Measurements from ENCODE around the gene MT1M.
A peak's percentile ranks its signal among the peaks of the same experiment; 100 is the strongest.
"Not testable (repeated sequence)": the region's sequence is repeated elsewhere in the genome, so short reads cannot be mapped to it uniquely, and the experiment has no call there.

MT1M gene

DNA sequence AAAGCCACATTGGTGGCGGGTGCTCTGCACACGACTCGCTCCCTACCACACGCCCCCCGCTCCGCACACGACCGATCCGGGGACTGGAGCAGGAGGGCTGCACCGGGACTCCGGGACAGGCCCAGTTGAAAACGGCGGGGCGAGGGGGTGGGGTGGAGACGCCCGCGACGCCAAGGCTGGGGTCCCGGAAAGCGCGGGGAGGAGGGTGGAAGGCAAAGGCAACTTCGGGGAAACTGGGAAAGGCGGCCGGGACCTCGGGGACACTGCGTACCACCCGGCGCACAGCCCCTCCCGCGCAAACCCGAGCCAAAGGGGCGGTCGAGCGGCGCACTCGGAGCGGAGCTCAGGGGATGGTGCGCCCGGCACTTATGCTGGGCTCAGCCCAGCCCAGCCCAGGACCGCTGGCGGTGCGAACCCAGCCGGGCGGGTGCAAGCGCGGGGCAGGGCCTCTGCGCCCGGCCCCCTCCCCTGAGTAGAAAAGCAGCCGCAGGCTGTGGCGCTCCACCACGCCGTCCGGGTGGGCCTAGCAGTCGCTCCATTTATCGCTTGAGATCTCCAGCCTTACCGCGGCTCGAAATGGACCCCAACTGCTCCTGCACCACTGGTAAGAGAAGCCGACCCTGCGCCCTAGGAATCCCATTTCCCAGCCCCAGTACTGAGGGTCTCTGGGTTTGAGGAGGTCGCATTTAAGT is at the start of gene MT1M:
Gene MT1M (plus strand): TSS at position 504 of the 692 bp plus-strand sequence. CDS start 73 bp downstream, at position 577.
- DNase-seq: no peak

DNA sequence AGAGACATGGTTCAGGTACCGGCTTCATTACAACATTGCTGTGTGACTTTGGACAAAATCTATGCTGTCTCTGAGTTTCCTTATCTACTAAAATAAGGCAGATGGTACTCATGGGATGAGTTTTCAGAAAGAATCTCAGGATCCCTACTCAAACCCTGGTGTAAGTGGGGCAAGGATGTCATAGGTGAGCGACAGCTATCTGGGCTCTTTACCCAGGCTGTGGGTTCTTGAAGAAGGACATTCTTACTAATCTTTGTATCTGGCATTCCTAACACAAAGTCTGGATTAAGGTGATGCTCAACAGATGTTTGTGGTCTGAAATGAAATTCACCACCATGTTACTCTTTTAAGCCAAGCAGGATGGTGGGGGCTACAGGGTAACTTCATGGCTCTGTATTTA is 49.5 kb upstream of the MT1M start:
- DNase-seq: not testable (repeated sequence)

DNA sequence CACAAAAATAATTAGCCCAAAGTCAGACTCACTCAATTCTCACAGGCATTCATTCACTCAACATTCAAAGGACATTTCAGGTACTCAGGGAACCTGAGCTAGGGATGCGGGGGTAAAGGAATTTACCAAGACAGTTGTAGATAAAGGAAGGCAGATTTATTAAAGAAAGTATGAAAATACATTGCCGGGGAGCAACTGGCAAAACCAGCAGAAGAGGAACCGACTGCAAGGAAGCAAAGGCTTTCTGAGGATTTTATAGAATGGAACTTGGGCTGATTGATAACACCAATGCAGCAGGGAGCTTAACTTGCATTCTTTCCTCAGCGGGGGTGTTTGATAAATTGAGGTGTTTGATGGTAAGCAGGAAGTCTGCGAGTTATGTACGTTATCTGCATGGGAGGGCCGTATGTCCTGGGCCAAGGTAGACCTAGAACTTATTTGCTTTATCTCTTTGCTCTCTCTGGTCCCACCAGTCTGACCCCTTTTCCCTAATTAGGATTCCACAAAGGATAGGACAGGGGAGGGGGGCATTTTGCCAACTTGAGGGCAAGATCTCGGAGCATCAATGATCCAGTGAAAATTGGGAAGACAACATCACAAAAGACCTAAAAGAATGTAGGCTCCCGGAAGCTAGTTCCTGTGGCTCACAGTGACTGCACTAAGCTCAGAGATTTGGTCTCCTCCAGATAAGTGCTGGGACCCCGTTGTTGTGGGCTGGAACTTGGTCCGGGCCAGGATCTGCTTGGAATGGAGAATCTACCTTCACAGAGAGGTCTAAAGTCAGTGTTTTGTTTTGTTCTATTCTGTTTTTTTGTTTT is 48.9 kb upstream of the MT1M start:
- no peak for DNase-seq

DNA sequence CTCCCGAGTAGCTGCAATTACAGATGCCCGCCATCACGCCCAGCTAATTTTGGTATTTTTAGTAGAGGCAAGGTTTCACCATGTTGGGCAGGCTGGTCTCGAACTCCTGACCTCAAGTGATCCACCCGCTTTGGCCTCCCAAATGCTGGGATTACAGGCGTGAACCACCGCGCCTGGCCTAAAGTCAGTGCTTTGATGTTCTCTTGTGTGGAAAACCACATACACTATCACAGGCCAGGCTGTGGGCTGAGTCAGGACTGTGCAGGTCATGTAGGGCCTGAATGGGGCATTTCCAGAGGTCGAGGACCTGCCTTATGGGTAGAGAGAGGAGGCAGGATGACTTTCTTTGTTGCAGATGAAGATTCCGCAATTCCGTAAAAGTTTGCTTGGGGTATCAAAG is 48.2 kb upstream of the MT1M start:
- no peak for DNase-seq

DNA sequence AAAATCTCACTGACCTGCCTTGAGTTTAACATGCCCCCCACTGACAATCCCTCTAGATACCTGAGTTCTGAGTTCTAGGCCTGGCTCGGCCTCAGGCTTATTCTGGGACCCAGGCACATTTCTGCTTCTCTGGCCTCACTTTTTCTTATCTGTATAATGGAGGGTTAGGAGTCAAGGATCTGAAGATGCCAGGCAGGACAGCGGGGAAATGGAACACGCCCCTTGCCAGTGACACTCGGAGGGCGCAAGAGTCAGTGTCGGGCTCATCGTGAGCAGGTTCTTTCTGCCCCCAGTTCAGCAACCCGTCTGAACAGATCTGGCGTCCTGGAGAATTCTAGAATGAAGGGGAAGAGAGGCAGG is 43.7 kb upstream of the MT1M start:
- DNase-seq: no peak

DNA sequence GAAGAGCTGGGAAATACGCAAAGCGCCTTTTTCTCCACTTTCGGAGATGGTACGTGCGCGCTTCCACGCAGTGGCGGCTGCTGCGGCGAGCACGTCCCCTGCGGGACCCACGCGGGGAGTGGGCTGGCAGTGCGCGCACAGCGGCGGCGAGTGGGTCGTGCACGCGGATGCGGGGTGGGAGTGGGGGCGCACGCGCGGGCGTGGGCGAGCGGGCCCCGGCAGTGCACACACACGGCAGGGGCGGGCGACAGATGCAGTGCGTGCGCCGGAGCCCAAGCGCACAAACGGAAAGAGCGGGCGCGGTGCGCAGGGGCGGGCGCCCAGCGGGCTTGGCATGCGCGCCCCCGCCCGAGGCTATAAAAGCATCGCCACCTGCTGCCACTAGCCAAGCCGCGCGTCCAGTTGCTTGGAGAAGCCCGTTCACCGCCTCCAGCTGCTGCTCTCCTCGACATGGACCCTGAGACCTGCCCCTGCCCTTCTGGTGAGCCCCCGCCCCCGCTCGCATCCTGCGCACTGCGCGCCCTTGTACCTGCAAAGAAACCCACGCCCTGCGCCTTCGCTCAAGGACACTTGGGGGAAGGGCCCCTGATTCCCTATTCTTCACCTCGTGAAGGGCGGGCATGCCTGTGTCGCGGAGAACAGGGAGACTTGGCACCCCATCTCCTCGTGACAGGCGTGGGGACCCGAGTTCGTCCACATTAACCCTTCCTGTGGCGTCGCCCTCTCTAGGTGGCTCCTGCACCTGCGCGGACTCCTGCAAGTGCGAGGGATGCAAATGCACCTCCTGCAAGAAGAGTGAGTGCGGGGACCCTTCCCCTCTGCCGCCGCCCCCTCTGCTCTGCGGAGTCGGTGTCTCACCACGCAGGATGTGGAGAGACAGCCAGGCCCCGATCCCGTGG is 43.1 kb upstream of the MT1M start, which contains the start of gene MT3:
Gene MT3 (plus strand): TSS at position 388 of the 899 bp plus-strand sequence. CDS start 63 bp downstream, at position 451.
- no peak for DNase-seq

DNA sequence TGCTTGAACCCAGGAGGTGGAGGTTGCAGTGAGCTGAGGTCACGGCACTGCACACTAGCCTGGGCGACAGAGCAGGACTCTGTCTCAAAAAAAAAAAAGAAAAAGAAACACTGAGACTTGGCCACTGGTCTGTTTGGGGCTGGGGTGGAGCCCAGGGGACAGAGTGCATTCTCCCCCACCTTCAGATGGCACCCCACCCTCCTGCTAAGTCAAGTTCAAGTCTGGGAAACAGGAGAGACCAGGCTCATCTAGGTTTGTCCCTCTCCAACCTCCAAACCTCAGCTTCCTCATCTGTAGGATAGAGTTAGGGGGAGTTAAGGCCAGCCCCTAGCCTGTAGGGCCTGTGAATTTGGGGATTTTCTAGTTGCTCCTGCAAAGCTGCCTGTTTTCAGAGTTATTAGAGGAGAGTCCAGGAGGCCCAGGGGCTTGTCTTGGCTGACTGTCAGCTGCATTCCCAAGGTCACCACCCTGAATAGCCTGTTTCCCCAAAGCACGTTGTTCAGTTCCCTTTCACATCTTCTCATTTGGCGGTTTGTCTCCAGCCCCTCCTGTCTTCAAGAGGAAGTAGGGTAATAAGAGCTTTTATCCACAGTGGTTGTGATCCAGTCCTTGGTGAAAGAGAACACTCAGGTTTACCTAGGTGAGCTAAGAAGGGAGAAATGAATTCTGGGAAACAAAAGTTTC is 40.9 kb upstream of the MT1M start:
- DNase-seq: no peak

DNA sequence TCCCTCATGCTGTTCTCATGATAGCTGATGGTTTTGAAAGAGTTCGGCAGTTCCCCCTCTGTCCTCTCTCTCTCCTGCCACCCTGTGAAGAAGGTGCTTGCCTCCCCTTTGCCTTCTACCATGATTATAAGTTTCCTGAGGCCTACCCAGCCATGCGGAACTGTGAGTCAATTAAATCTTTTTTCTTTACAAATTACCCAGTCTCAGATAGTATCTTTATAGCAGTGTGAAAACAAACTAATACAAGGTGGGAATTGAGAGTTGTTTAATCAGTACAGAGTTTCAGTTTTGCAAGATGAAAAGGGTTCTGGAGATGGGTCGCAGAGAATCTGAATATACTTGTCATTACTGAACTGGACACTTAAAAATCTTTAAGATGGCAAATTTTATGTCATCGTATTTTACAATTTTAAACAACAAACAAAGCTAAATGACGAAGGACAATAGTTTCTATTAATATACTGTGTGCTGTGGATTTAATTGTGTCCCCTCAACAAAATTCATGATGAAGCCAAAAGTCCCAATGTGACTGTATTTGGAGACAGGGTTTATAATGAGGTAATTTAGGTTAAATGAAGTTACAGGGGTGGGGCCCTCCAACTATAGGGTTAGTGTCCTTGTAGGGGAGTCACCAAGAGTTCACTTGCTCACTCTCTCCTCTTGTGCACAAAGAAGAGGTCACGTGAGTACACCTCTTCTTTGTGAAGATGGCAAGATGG is 38.7 kb upstream of the MT1M start:
- no peak for DNase-seq

DNA sequence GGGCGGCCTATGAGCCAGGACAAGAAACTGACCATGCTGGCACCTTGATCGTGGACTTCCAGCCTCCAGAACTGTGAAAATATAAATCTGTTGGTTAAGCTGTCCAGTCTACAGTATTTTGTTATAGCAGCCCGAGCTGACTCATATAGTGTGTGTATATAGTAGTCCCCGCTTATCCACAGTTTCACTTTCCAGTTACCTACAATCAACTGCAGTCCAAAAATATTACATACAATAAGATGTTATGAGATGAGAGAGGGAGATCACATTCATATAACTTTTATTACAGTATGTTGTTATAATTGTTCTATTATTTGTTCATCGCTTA is 38.2 kb upstream of the MT1M start:
- no peak for DNase-seq

DNA sequence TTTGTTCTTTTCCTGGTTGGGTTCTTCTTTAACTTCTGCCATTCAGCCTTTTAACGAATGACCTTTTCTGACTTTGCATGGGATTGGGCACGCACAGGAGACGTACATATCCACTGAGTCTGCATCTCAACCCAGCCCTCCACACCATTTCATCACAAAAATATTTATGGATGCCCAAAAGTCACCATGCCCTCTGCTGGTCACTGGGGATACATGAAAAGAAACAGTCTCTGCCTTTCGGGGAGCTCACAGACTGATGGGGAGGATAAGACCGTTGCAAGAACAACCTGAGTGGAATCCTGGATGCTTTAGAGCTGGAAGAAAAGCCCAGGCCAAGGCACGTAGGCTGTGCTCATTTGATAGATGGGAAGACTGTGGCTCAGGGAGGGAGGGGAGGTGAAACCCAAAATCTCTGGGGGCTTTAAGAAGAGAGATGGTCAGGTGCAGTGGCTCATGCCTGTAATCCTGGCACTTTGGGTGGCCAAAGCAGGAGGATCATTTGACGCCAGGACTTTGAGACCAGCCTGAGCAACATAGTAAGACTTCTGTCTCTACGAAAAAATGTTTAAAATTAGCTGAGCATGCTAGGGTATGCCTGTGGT is 32.0 kb upstream of the MT1M start:
- peak in 1 of 2 experiments; percentile 27 for DNase-seq

DNA sequence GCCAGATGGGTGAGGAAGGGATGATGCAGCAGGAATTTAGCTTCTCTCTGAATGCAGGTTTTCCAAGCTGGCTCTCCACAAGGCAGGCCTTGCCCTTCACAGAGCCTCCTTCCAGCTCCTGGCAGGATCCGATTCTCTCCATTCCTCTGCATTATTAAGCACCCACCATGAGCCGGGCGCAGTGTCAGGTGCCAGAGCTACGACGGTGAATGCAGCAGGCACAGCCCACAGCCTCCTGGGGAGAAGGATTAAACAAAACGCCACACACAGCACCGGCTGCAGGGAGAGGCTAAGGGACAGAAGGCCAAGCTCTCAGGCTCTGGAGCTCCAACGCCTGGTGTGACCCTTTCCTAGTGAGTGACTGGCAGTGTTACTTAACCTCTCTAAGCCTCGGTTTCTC is 31.1 kb upstream of the MT1M start:
- no peak for DNase-seq

DNA sequence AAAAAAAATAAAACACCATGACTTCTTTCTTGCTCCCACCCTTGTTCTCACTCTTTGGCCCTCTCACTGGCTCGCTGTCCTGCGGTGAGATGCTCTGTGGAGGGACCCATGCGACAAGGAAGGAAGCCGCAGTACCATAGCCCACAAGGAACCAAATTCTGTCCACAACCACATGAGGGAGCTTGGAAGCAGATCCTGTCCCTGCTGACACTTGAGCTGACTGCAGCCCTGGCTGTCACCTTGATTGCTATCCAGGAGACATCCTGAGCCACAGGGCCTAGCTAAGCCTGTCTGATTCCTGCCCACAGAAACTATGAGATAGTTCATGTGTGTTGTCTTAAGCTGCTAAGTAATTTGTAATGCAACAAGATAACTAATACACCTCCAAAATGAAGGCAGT is 28.9 kb upstream of the MT1M start:
- no peak for DNase-seq

DNA sequence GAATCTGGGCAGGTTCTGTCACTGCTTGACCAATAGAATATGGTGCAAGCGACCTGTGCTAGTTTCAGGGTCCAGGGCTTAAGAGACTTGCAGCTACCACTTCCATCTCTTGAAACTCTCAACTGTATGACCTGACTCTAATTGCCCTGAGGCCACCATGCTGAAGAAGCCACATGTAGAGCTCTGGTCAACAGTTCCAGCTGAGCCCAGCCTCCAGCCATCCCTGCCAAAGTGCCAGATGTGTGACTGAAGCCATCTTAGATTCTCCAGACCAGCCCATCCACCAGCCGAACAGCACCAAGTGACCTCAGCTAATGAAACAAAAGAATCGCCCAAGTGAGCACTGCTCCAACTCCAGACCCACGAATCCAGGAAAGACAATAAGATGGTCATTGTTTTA is 27.5 kb upstream of the MT1M start:
- no peak for DNase-seq

DNA sequence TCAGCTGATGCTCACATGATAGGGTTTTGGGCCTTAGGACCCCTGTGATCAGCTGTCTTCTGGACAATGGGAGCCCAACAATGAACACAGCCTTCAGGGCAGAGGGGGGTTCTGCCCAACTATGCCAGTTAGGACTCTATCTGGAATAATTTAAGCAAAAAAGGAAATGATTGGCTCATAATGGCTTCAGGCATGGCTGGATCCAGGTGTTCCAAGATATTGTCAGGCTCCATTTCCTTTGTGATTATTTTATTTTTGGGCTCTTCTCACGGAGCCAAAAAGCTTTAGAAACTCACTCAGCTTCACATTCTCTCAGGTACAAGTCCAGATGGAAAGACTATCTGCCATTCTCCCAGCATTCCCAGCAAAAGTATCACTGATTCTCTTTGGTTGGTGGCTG is 27.0 kb upstream of the MT1M start:
- no peak for DNase-seq

DNA sequence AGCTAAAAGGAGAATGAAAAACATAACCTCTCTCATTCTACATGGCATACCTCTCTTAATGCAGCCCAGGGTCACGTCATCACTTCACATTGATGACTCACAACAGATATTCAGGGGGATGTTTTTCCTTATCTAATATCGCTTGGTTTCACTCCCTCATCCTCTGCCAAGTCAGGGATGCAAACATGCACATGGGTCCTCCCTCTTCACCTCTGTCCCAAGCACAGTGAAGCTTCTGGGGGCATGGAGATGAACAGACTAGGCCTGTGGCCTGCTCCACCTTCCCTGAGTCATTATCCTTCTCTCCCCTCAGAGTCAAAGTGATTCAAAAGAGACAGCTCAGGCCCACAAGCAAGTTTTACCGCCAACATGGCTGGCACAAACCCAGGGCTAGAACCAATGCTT is 26.4 kb upstream of the MT1M start:
- DNase-seq: no peak

DNA sequence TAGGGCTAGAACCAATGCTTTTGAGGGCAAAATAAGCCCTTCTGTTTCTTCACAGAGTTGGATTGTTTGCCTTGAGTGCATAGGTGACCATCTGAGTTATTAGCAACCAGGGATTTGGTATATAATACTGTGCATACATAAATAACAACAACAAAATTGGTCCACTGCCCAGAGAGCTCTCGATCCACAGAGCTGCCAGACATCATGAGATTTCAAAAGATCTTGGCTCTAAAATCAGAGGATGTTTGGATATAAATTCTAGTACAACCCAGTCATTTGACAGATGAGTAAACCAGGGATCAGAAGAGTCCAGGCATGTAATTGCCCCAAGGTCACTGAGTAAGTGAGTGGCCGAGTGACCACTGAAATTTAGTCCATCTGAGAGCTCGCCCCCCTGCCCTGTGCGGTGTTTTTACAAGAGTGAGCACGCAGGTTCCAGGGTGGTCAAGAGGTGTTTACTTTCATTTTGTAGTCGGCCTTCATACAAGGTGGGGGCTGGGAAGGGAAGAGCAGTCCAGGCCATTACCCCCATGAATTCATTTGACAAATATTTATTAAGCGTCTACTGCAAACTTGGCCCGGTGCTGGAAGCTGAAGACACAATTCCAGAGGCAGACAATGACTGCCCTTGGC is 25.9 kb upstream of the MT1M start:
- DNase-seq: peak; percentile 48 to 78

DNA sequence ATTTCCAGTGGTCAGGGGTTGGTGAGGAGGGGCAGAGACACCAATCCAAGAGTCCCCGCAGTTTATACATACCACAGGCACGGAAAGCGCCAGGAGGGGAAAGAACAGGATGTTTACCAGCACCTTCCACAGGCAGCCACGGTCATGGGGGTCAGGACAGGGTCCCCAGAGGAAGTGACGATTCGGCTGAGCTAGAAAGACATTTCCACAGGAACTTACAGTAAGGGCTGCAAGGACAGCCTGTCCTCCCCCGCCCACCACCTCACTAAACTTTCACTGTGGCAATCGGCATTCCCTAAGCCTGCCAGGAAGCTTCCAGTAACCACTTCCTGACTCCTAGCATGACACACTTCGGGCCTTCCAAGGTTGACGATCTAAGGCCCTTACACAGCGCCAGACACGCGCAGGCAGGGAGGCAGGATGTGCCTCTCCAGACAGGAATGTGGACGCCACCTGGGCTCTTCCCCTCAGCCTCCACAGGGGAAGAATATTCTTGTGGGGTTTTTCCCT is 25.3 kb upstream of the MT1M start:
- DNase-seq: no peak

DNA sequence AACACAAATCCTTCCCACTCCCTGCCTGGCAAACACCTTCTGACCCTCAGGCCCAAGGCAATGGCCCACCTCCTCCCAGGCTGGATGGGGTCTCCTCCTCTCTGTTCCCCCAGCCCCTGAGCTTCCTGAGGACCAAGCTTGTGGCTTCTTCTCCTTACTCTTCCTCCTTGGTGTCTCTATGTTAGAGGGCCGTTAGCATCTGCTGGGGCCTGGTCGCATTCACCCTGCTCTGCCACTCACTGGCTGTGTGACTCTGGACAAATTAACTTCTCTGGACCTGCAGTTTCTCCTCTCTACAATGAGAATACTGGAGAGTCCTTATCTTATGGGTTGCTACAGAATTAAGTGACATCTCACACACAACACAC is 24.8 kb upstream of the MT1M start:
- no peak for DNase-seq

DNA sequence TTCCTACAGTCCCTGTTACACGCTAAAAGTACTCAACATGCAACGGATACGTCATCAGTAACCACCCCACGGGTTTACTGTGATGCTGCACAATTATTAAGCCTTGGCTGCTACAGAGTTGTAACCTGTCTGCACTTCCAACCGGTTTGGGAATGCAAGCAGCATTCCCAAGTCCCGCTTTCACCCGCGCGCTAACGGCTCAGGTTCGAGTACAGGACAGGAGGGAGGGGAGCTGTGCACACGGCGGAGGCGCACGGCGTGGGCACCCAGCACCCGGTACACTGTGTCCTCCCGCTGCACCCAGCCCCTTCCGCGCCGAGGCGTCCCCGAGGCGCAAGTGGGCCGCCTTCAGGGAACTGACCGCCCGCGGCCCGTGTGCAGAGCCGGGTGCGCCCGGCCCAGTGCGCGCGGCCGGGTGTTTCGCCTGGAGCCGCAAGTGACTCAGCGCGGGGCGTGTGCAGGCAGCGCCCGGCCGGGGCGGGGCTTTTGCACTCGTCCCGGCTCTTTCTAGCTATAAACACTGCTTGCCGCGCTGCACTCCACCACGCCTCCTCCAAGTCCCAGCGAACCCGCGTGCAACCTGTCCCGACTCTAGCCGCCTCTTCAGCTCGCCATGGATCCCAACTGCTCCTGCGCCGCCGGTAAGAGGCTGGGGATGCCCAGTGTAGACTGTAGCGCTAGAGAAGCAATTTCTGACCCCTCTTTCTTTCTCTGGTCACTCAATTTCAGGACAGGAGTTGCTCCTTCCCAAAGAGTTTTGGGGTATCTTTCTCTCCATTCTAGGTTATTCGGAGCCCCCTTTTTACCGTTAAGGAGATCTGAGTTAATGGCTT is 24.2 kb upstream of the MT1M start, which contains the start of gene MT2A:
Gene MT2A (plus strand): TSS at position 542 of the 833 bp plus-strand sequence. CDS start 72 bp downstream, at position 614.
- peak; percentile 33 to 89 for DNase-seq

DNA sequence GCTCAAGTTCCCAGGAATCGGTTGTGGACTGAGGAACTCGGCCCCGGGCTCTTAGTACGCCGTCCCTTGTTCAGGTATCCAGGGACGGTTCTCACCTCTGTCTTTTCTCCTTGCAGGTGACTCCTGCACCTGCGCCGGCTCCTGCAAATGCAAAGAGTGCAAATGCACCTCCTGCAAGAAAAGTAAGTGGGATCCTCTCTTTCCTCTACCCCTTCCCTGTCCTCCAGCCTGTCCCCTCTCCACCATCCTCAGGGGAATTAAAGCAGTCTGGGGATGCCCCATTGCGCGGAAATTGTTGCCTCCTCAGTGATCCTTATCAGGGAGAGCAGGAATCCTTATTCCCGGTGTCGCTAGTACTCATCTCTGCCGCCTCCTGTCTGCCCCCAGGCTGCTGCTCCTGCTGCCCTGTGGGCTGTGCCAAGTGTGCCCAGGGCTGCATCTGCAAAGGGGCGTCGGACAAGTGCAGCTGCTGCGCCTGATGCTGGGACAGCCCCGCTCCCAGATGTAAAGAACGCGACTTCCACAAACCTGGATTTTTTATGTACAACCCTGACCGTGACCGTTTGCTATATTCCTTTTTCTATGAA is 23.5 kb upstream of the MT1M start:
- no peak for DNase-seq
